MM.1S (cell line): ENCODE data around the gene TSPOAP1.

Source experiments
- DNase-seq: peaks from one replicate; pipeline ENCODE4 v3.0.0-alpha.2; 2015
- H2AFZ ChIP-seq: fragments of 300-600 bp; sonication (generic); 2 replicates; pipeline ENCODE4 v1.6.0; 2016; ENCODE audit warnings: antibody characterized with exemption, low read length
- H3F3A ChIP-seq: fragments of 300-600 bp; sonication (generic); 2 replicates; pipeline ENCODE4 v1.6.1; 2016; ENCODE audit warnings: mild to moderate bottlenecking, antibody characterized with exemption, low read length, moderate library complexity, mixed read lengths; ENCODE audit not compliant: insufficient read depth
- H3K27ac ChIP-seq: fragments of 300-600 bp; sonication (generic); 2 replicates; pipeline ENCODE4 v1.5.1; 2016; ENCODE audit warnings: mild to moderate bottlenecking, low read length
- H3K27me3 ChIP-seq: fragments of 300-600 bp; sonication (generic); replicated peaks from 2 replicates; pipeline ENCODE4 v1.6.0; 2016; ENCODE audit warnings: low read length; ENCODE audit not compliant: insufficient read depth
- H3K36me3 ChIP-seq: fragments of 300-600 bp; sonication (generic); replicated peaks from 2 replicates; pipeline ENCODE4 v1.6.1; 2016; ENCODE audit warnings: mild to moderate bottlenecking, low read length, mixed read lengths; ENCODE audit not compliant: insufficient read depth
- H3K4me1 ChIP-seq: fragments of 300-600 bp; sonication (generic); 2 replicates; pipeline ENCODE4 v1.6.1; 2016; ENCODE audit warnings: low read length, mixed read lengths
- H3K4me2 ChIP-seq: fragments of 300-600 bp; sonication (generic); 2 replicates; pipeline ENCODE4 v1.6.0; 2016; ENCODE audit warnings: low read depth, low read length
- H3K4me3 ChIP-seq: fragments of 300-600 bp; sonication (generic); 2 replicates; pipeline ENCODE4 v1.5.1; 2016; ENCODE audit warnings: low read length, mixed read lengths
- H3K79me2 ChIP-seq: fragments of 300-600 bp; sonication (generic); 2 replicates; pipeline ENCODE4 v1.6.1; 2016; ENCODE audit warnings: mixed run types, low read length, mixed read lengths
- H3K9ac ChIP-seq: fragments of 300-600 bp; sonication (generic); 2 replicates; pipeline ENCODE4 v1.6.1; 2016; ENCODE audit warnings: low read length, mixed read lengths
- H3K9me2 ChIP-seq: fragments of 300-600 bp; sonication (generic); replicated peaks from 2 replicates; pipeline ENCODE4 v1.6.1; 2016; ENCODE audit warnings: mild to moderate bottlenecking, low read length, mixed read lengths; ENCODE audit not compliant: insufficient read depth
- H3K9me3 ChIP-seq: fragments of 300-600 bp; sonication (generic); replicated peaks from 2 replicates; pipeline ENCODE4 v1.6.1; 2016; ENCODE audit warnings: mild to moderate bottlenecking, low read length, mixed read lengths; ENCODE audit not compliant: insufficient read depth
- H4K20me1 ChIP-seq: fragments of 300-600 bp; sonication (generic); 2 replicates; pipeline ENCODE4 v1.6.1; 2016; ENCODE audit warnings: mild to moderate bottlenecking, low read length, moderate library complexity, mixed read lengths; ENCODE audit not compliant: insufficient read depth
- EZH2 ChIP-seq: fragments of 300-600 bp; sonication (generic); optimal IDR thresholded peaks from 2 replicates; pipeline ENCODE3; 2017; ENCODE audit warnings: low read depth, mild to moderate bottlenecking, antibody characterized with exemption, low read length, mixed read lengths
- EZH2phosphoT487 ChIP-seq: fragments of 300-600 bp; sonication (generic); IDR thresholded peaks from 2 replicates; pipeline ENCODE4 v1.6.1; 2018; ENCODE audit warnings: antibody characterized with exemption, low read length
- TF ChIP-seq, protein P1 (sequence below): fragments of 300-600 bp; sonication (generic); IDR thresholded peaks from 2 replicates; pipeline ENCODE4 v1.5.1; 2016; ENCODE audit warnings: antibody characterized with exemption, low read length, mixed read lengths

Gene TSPOAP1

DNA sequence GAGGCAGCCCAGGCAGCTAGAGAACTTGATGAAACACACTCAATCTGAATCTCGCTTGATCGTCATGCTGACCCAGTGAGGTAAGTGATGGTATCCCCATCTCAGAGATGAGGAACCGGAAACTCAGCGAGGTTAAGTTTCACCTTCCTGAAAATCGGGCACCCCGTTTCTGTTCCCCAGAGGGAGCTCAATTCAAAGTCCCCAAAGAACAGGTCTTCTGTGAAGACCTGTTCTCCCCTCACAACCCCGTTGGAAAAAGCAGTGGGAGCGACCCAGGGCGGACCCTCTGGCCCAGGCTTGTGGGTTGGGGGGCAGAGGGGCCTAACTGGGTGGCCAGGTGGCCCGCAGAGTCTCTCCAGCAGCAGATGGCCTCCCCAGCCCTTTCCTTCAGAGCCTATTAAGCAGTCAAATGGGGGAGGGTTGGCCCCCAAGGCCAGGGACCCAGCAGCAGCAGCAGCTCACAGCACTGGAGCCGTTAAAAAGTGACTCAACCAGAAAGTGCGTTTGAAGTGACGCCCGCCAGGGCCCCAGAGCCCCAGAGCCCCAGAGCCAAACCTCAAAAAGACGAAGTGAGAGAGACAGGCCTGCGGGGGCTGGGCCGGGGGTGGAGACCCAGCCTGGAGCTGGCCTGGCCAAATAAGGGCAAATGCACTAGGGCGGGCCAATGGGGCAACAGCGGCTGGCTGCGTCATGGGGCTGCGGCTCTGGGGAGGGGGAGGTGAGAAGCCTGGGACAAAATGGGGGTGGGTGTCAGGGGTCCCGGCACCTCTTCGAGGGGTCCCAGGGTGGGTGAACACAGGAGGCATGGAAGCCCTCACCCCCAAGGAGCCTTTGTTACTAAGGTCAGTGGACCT is 9.2 kb upstream of the TSPOAP1 start:
- Histone ChIP-seq H3K4me2 (peak overlapping the region; percentile 99), H3K27ac (peak overlapping the region; percentile 100), H3K4me3 (peak overlapping the region; percentile 68), H3K9me2 (no peaks in the 10 kb centered on the region), H3K79me2 (peaks cover 83% of the 10 kb centered on the region), H4K20me1 (no peaks in the 10 kb centered on the region), H2AFZ (no peak overlapping the region), H3K9ac (peak overlapping the region; percentile 99), H3F3A (peaks cover 79% of the 10 kb centered on the region), H3K4me1 (peaks cover 79% of the 10 kb centered on the region), H3K9me3 (no peaks in the 10 kb centered on the region), H3K27me3 (no peaks in the 10 kb centered on the region), H3K36me3 (no peaks in the 10 kb centered on the region)
- peak; percentile 95 for DNase-seq
- TF ChIP-seq, protein P1, sequence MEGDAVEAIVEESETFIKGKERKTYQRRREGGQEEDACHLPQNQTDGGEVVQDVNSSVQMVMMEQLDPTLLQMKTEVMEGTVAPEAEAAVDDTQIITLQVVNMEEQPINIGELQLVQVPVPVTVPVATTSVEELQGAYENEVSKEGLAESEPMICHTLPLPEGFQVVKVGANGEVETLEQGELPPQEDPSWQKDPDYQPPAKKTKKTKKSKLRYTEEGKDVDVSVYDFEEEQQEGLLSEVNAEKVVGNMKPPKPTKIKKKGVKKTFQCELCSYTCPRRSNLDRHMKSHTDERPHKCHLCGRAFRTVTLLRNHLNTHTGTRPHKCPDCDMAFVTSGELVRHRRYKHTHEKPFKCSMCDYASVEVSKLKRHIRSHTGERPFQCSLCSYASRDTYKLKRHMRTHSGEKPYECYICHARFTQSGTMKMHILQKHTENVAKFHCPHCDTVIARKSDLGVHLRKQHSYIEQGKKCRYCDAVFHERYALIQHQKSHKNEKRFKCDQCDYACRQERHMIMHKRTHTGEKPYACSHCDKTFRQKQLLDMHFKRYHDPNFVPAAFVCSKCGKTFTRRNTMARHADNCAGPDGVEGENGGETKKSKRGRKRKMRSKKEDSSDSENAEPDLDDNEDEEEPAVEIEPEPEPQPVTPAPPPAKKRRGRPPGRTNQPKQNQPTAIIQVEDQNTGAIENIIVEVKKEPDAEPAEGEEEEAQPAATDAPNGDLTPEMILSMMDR: no peak
- TF ChIP-seq EZH2phosphoT487 (no peak), EZH2 (no peak)

DNA sequence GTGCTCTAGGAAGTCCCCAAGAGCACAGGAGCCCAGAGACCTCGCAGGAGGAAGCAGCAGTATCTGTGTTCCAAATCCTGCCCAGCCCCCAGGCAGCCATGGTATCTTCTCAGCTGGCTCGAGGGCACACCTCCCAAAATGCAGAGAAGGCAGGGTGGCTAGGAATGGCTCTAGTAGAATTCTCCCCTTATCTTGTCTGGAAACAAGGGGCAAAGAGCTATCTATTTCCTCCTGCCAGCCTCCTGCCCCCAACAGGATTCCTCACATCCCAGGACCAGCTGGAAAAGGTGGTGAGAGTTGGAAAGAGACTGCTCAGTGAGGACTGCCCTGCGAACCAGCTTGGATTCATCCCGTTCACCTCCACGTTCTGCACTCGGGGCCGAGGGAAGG is 8.6 kb upstream of the TSPOAP1 start:
- TF ChIP-seq, protein P1: no peak
- TF ChIP-seq EZH2phosphoT487 (no peak), EZH2 (no peak)
- no peaks in the 10 kb centered on the region for H3K9me3 ChIP-seq
- H3K36me3 ChIP-seq: peaks cover under 1% of the 10 kb centered on the region; the same call in 1 of the 2 replicates
- peaks cover 76% of the 10 kb centered on the region for H3K4me1 ChIP-seq
- H3K27ac ChIP-seq: peak overlapping the region; percentile 100
- H3K4me2 ChIP-seq: peak overlapping the region; percentile 99
- no peak overlapping the region for H2AFZ ChIP-seq
- H3F3A ChIP-seq: peaks cover 78% of the 10 kb centered on the region
- DNase-seq: peak; percentile 50
- no peaks in the 10 kb centered on the region for H4K20me1 ChIP-seq
- no peaks in the 10 kb centered on the region for H3K9me2 ChIP-seq
- H3K79me2 ChIP-seq: peaks cover 83% of the 10 kb centered on the region
- H3K27me3 ChIP-seq: no peaks in the 10 kb centered on the region
- peak overlapping the region; percentile 99 for H3K9ac ChIP-seq
- peak overlapping the region; percentile 68 for H3K4me3 ChIP-seq

DNA sequence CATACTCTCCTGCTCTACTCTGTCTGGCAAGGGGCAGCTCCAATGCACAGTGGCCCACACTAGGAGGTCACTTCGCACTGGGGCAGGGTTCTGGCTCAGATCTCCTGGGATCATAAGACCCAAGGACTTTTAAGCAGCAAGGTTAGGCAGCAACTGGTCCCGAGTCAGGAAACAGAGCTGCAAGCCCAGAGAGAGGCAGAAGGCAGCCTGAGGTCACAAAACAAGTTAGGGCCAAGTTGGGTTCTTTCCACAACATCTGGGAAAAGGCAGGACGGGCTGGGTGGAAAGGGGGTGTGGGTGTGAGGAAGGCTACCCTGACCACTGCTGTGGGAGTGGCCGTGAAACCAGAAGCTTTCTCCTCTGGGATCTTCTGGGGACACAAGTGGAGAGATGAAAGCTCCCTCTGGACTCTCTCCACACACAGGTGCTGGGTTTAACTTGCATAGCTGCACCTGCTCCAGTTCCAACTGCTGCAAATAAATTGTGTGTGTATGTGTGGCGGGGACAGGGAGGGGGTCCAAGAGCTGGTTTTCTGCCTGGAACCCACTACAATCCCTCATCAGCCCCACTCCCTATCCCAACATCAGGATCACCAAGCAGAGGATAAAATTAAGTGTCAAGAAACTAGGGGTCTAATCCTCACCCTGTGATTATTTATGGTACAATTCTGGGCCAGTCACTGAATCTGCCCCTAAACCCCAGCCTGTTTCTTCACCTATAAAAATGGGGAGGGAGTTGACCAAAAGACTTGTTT is 8.0 kb upstream of the TSPOAP1 start:
- Histone ChIP-seq H3K27ac (peak overlapping the region; percentile 100), H3K9ac (peak overlapping the region; percentile 99), H4K20me1 (peaks cover 3% of the 10 kb centered on the region; the same call in 1 of the 2 replicates), H3K9me3 (no peaks in the 10 kb centered on the region), H3K4me2 (peak overlapping the region; percentile 99), H2AFZ (no peak overlapping the region), H3K4me1 (peaks cover 71% of the 10 kb centered on the region), H3K79me2 (peaks cover 83% of the 10 kb centered on the region), H3K36me3 (peaks cover 6% of the 10 kb centered on the region), H3K4me3 (peak overlapping the region; percentile 68), H3F3A (peaks cover 80% of the 10 kb centered on the region), H3K27me3 (no peaks in the 10 kb centered on the region), H3K9me2 (no peaks in the 10 kb centered on the region)
- TF ChIP-seq EZH2phosphoT487: no peak
- peak; percentile 50 for DNase-seq
